Fibroblast of the conjunctiva (primary cell): ENCODE data around the gene C4orf54.
A peak's percentile ranks its signal among the peaks of the same experiment; 100 is the strongest.

Experiments used
- DNase-seq: peaks from one replicate; pipeline ENCODE4 v3.0.0-alpha.2; 2010; ENCODE audit warnings: low read depth

Gene C4orf54

DNA sequence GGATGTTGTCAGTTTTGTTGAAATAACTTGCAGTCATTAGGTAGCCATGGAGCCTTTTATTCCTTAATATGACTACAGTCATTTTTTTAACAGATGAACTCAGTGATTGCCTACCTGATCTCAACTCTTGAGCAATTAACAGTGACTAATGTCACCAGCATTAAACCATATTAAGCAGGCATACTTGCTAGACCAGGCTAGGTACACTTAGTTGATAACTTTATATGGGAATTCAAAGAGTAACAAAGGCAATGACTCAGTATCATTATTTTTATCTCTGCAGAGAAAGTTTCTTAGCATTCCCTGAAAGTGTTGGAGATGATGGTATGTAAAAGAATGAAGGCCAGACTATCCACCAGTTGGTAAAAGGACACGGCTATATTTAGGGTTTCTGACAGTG, at the start of gene C4orf54:
Gene C4orf54 (minus strand): TSS at position 31 of the 400 bp plus-strand sequence. CDS start 3,180 bp downstream, outside the sequence.
- no peak for DNase-seq

DNA sequence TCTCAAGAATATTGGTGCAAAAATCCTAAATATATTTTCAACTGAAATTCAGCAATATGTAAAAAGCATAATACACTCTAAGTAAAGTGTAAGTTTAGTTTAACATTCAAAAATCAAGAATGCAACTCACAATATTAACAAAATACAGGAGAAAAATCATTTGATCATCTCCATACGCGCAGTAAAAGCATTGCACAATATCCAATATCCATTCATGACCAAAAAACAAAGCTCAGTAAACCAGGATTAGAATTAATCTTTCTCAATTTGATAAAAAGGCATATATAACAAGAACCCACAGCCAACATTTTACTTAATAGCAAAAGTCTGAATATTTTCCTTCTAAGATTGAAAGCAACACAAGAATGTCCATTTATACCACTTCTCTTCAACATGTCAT, 48.3 kb upstream of the C4orf54 start:
- DNase-seq, result no peak

DNA sequence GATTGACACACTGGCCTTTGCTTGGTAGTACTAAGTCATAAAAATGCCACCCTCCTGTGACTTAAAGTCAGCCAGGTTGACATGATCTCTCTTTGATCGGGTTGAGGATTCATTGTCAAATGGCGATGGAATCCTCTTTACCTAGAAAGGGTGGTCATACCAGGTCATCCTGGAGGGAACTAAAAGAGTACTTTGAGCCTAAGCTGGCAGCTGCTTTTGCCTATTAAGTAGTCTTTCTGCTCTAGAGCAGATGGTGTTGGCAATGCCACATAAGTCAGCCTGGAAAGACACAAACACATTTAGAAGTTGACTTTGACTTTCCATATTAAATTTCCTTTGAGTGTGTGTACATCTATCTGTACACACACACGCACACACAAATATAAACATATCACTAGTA, 39.2 kb upstream of the C4orf54 start:
- DNase-seq, result no peak

DNA sequence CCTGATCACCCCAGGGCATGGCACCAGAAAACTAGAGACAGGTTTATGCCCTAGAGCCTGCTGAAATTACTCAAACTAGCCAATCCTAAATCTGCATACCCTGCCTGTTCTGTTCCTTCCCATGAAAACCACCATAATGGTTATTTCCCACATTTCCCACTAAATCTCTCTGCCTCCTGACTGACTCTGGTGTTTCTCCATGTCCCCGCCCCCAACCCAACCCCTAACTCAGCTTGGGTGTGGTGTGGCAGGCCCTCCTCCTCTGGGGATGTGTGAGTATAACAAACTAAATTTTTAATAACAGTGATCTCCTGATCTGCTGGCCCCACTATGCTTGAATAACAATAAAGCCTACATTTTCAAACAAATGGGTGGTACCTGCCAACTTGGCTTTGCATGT, 35.5 kb upstream of the C4orf54 start:
- DNase-seq, result no peak

DNA sequence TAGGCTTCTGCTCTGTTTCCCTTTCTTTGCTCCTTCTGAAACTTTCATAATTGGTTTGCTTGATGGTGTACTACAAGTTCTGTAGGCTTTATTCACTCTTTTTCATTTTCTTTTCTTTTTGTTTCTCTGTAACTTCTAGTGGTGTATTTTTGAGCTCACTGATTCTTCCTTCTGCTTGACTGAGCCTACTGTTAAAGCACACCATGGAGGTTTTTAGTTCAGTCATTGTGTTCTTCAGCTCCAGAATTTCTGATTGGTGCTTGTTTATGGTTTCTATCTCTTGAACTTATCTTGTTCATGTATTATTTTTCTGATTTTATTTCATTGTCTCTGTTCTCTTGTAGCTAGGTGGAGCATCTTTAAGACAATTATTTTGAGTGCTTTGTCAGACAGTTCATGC, 33.4 kb upstream of the C4orf54 start:
- no peak for DNase-seq

DNA sequence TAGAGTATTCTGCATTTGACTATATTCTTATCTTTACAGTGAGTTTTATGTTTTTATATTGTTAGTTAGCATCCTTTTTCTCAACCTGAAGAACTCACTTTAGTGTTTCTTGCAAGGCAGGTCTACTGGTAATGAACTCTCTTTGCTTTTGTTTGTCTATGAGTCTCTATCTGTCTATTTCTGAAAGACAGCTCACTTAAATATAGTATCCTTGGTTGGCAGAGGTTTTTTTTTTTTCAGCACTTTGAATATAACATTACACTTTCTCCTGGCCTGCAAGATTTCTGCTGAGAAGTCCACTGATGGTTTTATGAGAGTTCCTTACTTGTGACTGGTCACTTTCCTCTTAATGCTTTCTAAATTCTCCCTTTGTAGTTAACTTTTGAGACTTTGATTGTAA, 32.8 kb upstream of the C4orf54 start:
- no peak for DNase-seq

DNA sequence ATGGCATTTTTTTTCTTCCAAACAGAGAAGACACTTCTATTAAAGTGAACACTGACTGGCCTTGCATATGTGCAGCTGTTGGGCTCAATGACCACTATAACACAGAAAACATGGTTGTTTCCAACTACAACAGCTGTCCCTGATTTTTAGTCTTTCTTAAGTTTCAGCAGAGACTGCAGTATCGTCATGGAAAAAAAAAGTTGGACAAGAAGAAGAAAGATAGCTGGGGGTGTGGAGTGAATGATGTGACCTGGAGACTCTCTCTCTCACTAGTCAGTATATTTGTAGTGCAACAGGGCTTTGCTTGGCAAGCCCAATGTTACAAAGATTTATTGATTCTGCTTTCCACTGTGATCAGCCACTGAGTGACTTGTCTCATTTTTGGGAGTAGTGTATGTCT, 29.5 kb upstream of the C4orf54 start:
- DNase-seq, result no peak

DNA sequence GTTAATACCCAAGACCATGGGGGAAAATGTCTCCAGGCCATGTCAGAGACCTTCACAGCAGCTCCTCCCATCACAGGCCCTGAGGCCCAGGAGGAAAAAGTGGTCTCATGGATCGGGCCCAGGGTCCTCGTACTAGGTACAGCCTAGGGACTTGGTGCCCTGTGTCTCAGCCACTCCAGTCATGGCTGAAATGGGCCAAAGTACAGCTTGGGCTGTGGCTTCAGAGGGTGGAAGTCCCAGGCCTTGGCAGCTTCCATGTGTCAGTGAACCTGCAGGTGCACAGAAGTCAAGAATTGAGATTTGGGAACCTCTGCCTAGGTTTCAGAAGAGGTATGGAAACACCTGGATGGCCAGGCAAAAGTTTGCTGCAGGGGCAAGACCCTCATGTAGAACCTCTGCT, 27.6 kb upstream of the C4orf54 start:
- DNase-seq, result no peak

DNA sequence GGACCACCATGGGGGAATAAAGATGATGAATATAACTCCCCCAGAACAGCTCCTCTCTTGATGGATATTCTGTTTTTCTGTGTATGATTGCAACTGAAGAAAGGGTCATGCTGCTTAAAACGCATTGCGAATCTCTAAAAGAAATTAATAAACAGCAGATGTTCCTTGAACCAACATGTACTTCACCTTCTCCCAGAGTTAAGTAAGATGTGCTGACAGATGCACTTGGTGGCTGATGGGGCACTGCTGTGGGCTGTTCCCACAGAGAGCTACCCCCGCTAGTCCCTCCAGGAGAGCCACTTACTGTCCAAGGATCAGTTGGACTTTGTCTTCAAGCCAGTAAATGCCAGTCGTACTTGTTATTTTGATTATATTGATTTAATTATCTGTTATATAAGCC, 26.3 kb upstream of the C4orf54 start:
- no peak for DNase-seq

DNA sequence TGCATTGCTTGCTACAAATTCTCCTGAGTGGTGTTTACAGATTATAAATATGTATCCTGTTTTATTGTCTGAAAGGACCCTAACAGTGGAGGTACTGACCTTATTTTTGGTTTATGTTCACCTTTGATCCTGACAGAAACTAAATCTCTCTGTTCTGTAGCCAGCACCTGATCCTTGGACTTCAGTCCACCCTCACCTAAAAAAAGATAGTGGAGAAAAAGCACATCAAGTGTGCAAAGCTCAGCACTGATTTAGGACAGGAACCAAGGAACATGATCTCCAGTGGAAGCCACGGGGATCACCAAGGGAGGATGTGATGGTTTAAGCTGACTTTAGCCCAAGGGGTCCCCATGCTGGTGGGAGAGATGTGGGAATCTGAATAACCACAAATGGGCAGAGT, 22.3 kb upstream of the C4orf54 start:
- no peak for DNase-seq

DNA sequence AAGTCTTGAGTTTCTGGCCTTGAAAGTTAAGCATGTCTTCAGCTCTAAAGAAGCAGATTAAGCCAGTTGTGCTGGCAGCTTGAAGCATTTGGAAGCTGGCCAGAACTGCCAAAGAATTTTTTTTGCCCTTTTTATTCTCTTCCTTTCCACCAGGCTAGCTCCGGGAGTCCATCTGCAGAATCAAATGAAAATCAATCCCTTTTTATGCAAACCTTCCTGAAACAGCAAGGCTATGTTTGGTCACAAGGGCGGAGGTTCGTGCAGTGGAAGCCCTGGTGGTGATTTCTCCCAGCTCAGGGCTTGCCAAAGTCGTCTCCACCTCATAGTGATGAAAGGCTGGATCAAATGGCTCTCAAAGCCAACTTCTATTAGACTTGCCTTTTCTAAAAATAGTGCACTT, 21.6 kb upstream of the C4orf54 start:
- DNase-seq, result no peak

DNA sequence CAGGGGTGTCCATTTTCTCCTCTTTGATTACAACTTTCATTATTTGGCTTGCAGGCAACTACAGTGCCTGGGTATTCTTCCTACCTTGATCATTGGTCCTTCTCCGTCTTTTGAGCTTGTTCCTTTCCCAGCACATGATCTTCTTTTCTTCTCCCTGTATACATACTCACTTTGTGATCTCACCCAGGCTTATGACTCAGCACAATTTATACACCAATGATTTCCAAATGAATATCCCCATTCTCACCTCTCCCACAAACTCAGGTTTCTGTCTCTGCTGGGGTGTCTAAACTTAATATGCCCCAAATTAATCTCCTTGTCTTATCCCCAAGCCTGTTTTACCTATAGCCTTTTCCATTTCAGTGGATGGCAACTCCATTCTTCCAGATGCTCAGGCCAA, 19.5 kb upstream of the C4orf54 start:
- no peak for DNase-seq

DNA sequence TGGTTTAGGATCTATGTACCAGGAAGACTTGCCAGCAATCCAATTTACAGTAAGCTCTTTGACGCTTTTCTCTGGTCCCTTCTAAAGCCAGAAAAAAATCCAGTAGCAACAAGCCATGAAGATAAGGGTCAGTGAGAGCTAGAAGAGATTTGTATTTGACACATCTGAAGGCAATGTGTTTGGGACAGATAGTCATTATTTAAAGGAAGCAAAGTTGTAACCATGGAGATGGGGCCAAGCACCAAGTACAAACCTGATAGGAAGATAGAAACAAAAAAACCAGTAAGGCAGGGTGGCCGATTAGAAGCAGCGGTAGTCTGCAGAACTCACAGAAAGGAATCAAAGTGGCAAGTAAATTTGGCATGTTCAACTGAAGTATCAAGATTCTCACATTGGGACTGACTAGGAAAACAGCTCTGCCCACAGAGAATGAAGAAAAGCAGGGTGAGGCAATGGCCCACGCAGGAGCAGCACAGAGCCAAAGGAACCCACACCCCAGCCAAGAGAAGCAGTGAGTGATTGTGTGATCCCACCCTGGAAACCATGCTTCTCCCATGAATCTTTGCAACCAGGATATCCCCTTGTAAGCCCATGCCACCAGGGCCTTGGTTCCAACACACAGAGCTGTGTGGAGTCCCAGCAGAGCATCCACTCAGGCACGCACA, 12.9 kb upstream of the C4orf54 start:
- DNase-seq, result no peak

DNA sequence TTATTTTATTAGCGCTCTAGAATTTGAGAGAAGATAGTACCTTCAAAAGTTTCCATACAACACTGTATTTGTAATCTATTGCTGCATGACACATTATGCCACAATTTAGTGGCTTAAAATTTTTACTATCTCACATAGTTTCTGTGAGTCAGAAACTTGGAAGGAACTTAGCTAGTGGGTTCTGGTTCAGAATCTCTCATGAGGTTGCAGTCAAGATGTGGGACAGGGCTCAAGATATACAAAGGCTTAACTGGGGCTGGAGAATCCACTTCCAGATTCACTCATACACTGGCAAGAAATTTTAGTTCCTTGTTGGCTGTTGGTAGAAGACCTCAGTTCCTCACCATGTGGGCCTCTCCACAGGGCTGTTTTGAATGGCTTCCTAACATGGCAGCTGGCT, 11.5 kb upstream of the C4orf54 start:
- no peak for DNase-seq

DNA sequence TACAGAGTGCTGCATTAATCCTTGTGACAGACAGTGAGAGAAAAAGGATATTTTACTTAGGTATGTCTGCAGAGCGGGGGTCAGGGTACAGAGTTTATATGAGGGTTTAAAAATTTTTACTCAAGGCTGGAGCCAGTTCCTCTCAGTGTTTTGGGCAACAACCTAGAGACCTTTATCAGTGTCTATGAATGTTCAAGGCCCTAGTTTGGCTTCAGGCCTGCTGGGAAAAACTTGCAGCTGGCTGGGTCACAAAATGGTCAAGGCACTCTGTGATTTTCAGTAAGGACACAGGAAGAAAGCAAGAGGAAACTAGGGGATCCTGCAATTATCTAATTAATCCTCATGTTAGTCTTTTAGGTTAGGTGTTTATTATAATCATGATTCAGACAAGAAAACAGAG, 10.8 kb upstream of the C4orf54 start:
- DNase-seq, result no peak

DNA sequence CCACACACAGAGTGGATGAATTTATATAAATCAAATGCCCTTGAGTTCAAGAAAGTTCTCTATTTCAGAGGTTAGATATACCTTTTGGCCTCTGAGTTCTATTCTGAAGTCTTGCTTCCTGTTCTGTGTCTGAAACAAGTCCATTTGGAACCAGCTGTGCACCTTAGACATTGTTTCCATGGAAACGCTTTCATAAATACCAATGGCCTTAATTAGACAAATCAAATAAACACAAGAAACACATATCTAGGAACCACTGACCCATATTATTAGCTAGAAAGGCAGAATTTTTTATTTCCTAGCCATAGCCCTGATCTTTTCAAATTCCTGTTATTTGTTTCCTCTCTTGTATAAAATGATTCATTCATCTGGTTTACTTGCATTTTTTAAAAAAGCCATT, 8.4 kb upstream of the C4orf54 start:
- no peak for DNase-seq

DNA sequence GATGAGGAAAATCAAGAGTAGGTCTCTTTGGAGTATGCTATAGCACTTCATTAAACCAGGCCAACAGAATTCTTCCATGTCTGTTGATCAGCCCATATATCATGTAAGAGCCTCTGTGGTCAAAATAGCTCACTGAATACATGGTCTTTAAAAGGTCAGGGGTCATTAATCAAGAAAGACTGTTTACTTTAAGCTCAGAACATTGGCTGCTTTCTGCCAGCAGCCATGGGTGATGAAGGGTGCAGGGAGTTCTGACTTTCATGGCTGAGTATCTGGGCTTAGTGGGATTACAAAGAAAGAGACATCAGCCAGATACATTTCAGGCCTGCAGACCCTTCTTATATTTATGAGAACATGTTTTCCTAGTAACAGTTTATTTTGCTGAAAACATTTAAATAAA, 7.1 kb upstream of the C4orf54 start:
- no peak for DNase-seq

DNA sequence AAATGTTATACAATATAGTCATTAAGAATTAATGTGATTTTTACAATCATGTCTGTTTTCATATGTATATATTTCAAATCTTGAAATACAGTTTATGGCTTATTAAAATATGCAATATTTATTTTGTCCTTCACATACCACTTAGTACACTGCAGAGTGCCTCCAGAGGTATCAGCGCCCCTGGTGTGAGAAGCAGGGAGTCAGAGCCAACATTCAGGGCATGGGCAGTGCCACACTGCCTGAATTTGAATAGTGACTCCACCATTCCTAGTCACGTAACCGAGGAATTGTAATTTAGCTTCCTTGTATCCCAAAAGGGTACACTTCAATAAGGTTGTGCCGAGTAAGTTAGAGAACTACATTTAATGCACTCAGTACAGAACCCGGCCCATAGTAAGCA, 4.3 kb upstream of the C4orf54 start:
- no peak for DNase-seq

DNA sequence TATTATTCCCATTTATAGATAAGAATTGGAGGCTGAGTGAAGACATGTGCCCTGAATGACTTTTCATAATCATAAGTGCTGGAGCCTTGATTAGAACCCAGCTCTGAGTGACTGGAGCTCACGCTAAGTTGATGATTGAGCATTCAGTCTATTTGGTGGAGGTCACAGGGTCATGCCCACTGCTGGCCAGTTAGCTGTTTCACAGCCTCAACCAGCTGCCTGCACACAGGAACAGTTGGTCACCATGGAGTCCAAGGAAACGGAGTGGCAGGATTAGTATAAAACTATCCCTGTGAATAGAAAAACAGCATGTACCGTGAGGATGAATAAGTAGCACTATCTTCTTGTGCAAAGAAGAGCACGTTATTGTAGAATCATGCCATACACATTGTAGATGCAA, 1.0 kb upstream of the C4orf54 start:
- no peak for DNase-seq

DNA sequence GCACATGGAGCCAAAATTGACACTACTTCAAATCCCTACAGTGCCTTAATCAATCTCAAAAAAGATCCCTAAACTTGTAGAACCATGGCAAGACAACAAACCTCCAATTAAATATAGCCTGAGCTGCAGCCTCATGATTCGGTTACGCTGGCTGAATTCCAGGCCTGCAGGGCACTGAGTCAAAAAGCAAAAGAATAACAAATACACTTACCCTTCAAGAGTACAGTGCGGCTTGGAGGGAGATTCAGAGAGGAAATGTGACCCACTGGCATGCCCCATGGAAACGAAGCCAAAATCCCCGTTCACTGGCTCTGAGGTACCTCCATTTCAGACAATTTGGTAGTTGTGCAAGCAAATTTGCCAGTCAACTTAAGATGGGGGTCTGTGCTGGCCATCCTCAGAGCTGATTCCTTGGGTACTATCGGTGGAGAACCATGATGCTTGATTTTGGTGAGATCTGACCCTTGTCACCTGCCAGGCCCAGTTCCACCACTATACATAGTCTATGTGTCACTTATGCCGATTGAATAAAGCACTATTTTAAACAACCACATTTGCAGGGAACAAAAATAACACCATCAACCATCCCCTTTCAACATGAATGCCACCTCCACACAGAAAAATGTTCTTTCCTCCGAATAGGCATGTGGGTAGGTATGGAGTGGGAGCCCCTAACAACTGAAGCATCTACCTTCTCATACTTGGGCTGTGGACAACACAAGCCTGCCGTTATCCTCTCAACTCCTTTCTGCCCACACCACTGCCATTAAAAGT, 2.1 kb downstream of the C4orf54 start:
- peak; percentile 49 for DNase-seq

DNA sequence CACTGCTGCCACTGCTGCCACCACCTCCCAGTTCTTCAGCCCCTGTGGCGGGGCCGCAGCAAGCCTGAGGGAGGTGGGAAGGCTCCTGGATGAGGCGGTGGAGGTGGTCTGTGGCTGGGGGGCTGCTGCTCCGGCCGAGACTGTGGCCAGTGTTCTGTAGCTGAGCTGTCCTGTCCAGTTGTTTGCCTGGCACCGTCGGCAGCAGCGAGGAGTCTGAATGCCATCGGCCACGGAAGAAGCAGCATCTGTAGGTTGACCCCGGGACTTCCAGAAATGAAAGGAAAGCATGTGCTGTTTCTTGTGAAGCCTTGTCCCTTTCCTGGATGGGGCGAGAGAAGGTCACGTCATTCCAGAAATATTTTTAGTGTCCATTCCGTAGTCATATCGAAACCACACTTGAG, 3.3 kb downstream of the C4orf54 start:
- no peak for DNase-seq

DNA sequence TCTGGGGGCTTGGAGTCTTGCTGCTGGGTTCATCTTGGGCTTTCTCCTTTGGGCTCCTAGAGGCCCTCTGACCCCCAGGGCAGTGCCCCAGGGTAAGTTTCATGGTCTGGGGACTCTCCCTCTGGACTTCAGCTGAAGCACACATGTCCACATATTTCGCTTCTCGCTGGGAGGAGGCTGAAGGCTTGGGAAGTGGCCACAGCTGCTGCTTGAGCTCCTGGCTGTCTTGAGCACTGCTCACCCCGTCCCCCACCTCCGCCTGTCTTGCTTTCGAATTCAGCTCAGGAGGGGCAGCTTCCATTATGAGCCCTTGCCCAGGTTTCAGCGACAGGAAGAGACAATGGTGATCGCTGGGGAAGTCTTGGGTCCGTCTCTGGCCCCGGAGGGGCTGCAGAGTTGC, 3.7 kb downstream of the C4orf54 start:
- DNase-seq, result no peak

DNA sequence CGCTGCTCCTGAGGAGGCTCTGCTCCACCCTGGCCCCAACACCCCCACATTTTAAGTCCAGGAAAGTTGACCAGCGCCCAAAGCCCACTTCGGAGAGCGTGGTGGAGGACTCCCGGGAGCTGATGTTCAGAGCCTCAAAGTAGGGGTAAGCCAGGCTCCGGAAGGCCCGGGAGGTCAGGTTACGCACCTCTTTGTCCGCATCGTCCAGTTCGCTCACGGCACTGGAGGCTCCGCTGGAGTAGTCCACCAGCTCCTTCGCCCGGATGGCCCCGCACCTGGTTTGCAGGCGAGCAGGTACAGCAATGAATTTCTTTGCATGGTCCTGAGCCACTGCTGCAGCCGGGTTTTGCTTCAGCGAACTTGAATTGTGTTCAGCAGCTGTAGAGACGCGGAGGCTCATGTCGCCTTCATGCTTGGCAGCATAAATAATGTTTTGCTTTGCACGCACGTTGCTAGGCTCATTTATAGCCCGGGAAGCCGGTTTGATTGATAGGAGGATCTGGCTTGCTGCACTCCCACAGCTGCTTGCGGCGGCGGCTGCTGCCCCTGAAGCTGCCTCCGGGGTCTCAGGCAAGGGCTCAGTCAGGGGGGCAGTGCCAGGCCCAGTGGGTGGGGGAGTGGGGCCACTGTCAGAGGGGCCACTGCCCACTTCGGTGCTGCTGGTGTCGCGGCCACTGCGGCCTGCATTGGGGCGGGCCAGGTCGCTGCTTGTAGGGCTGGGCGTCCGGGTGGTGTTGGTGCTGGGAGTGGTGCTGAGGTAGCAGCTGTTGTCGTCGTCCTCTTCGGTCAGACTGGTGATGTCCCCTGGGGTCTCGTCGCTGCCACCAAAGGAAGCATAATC, 4.8 kb downstream of the C4orf54 start:
- no peak for DNase-seq
